Smooth muscle cell of the brain vasculature (primary cell): ENCODE data around the gene LRBA.

Experiments used
- DNase-seq: peaks from one replicate; pipeline ENCODE4 v3.0.0-alpha.2; 2012; ENCODE audit warnings: low read depth, low spot score

The LRBA gene

DNA sequence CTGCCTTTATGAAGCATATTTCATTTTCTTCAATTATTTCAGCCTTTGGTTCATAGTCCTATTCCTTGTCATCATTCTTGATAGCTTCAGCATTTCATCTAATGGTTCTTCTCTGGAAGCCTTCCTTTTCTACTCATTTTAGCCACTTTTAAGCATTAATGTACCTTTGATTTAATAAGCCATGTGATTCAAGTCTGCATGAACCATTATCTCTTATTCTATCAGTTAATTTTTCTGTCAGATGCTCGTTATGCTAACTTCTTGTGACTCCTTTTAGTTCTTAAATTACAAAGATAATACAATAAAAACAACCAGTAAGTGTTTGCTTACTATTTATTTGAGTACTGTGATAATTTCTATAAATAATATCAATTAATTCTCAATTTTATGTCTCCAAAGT, 643.2 kb downstream of the LRBA start:
- no peak for DNase-seq

DNA sequence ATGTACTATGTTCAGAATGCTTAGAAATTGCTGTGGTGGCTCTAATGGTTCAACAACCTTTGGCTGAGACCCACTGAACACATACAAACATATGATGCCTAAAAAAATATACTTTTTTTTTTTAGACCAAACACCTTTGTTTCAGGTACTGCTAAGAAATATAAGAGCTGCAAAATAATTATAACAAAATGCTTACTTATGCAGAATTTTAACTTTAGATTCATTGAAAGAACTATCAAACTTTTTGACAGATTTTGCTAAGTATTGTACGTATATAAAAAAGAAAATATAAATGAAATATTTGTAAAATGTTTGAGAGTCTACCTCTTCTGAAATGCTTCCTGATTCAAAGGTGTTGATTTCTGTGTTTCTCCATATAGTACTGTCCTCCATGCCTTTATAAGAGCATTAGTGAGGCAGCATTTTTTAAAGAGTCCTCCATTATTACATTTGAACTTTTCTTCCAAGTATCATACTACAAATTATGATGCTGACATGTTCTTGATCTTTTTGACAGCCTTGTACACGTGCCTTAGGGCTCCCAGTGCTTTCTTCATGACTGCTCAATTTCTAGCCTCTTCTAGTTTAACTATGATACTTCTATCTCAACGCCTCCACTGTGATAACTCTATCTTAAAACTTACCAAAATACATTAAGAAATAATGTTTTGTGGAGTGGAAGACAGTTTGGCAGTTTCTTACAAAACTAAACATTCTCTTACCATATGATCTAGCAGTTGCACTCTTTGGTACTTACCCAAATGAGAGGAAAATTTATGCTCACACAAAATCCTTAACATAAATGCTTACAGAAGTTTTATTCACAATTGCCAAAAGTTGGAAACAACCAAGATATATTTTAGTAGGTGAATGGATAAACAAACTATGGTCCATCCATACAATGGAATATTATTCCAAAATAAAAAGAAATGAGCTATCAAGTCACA, 645.4 kb downstream of the LRBA start:
- no peak for DNase-seq

DNA sequence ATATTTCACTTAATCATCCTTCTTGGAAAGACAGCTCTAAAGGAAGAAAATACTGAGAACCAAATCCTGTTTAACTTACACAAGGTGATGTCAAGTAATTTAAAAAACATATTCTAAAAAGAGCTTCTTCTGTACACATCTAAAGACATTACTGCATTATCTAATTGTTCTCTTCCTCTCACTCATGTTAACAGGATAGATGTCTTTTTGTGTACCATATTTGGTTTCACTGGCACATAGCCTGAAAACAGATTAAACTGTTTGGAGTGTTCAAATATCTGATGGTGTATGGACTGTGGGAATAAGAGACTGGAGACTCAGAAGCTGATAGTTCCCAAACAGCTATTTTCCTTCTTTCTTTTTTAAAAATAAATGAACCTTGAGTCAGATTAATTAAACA, 646.4 kb downstream of the LRBA start:
- no peak for DNase-seq

DNA sequence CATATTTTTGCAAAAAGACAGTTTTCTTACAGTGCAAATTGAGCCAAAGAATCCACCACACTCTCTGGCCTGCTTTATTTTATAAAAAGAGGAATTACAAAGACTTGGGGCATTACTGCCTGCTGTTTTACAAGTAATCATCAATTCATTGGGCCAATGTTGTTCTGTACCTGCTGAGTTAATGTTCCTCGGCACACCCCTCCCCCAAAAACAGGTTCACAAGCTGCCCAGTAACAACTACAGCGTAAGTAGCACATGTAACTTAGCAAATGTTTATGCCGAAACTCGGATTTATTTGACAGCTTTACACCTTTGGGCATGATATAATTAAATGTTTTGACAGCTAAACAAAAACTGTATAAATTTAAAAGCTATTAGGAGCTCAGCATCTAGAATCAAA, 647.8 kb downstream of the LRBA start:
- DNase-seq, result no peak

DNA sequence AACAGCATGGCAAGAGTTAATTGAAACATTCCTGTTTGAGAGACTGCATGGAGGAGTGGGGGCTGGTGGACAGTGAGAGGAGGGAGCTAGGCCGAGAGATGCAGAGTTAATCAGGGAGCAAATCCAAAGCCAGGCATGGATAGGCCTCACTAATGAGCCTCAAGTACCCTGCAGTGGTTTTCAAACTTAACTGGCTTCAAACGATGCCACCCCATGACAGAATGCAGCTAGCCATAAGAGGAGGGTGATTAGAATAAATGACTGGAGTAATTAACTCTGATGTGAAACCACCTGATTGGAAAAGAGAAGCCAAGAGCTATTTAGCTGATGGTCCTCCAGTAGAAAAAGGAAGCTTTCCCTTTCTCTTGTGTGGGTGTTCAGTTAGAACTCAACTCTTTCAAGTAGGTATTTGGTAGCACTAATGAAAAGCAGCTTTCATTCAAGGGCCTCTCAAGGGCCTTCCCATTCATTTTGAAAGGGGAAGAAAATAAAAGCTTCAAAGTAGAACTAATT, 648.5 kb downstream of the LRBA start:
- no peak for DNase-seq

DNA sequence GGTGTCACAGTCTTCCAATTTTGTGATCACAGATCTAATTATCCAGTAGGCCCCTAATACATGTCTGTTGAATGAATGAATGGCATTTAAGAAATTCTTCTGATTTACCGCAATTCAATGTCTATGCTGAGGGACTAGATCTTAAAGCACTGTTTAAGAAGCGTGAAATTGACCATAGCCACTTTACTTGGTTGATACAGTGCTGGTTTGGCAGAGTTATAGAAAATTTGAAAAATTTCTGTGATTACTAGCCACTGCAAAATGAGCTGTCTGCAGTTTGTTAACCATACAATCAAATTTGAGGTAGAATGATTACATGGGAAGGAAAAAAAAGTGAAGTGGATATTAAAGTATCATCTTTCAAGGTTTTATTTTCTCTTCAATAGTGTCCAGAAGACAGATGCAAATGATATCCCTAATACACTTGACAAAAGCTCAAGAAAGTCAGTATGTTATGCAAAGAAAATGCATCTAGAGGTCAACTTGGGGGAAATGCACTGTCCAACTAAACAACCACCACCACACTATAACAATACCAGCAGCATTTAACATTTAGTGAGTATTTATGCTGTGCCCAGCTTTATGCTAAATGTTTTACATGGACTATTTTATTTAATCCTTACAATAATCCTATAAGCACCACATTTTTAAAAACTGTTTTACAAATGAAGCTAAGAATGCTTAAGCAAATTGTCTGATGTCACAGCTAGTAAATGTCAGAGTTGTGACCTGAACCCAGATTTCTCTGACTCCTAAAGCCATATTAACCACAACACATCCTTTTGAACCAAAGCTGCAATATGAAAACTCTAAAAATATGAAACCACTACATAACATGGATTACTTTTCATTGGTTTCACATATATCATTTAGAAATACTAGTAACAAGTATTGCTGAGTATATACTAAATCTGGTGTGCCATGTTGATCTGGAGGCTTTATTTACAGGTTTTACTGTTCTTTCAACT, 651.1 kb downstream of the LRBA start:
- DNase-seq, result no peak

DNA sequence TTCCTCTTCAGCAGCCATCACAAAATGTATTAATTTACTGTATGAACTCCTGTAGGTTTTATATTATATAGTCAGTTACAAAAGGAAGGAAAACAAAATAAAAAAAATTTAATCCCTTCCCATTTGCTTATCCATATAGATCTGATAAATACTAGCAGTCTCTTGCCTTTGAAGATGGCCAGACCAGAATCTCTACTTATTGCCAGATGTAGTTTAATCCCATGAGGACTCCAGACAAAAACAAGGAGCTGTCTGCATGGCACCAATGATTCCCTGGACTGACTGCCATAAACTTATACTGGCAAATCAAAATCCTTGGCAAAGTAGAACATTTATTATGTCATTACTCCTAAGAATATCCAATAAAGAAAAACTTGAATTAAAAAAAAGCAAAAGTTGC, 656.4 kb downstream of the LRBA start:
- DNase-seq, result no peak

DNA sequence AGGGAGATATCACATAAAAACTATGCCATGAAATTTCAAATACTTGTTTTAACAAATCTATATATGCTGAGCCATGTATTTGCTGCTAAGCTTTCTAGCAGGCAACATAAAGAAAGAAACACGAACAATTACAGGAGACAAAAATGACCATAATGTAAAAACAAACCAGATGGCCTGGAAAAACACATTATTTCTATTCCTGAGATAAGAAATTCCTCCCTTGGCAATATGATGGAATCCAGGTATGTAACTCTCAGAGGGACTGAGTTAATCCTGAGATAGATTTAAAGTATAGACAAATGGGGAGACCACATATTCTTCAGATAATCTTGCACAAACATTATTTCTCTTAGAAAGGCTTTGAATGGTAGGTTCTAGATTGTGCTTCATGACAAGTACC, 657.3 kb downstream of the LRBA start:
- no peak for DNase-seq

DNA sequence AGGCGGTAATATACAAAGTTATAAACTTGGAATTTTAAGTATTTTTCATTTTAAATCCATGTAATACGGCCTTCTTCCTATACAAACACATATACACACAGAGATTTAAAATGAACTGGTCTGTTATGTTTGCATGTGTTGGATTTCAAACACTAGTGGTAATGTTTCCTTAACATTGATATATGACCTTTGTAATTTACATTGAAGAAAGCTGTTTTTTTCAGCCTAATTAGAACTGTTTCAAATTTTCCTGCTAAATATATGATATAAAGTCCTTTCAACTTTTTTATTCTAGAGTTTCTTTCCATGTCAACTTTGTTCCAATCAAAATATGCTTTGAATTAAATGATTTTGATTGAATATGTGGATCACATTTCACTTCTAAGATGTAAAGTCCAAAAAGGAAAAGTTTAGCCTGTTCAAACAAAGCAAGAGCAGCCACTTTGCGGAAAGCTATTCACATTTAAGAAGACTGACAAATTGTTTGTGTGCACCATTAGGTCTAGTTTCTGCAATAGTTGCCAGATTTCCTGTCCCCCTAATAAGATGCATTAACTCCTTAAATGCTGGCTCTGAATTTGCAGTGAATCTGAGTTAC, 659.1 kb downstream of the LRBA start:
- DNase-seq, result no peak

DNA sequence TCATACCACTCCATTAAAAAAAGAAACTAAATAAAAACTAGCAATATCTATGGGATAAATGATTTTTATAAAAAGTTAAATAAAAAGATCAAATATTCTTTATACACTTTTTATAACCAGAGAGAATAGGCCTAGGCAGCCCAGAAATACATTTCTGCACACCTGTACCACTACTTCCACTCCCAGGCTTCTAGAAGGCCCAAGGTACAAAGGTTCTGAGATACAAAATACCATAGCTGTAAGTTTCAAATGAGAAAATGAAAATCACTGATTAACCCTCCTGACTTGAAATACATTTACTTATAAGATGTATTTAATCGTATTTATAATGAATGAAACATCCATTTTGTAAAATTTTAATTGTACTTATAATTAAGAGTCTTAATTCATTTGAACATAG, 659.7 kb downstream of the LRBA start:
- DNase-seq, result no peak

DNA sequence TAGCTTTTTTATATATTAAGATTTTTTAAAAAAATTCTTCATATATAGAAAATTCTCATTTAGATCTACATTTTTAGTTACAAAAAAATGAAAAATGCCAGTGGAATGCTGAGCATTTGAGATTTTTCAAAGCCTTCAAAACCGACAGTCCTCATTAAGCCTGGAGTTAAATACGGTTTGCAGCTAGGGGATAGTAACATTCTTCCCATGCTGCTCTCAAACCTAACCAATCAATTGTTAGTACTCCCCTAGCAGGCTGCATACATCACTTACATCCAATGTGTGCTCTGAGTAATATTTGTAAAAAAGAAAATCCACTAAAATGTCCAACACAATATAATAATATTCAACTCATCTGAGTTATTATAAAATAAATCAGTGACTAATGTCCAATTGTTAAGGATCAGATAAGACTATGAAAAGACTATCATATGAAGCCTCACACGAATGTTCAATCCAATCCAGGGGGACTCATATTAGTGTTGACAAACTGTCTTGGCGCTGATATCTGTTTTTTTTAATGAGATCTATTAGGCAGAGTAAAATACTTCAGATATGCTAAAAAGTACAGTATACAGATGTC, 660.8 kb downstream of the LRBA start:
- no peak for DNase-seq

DNA sequence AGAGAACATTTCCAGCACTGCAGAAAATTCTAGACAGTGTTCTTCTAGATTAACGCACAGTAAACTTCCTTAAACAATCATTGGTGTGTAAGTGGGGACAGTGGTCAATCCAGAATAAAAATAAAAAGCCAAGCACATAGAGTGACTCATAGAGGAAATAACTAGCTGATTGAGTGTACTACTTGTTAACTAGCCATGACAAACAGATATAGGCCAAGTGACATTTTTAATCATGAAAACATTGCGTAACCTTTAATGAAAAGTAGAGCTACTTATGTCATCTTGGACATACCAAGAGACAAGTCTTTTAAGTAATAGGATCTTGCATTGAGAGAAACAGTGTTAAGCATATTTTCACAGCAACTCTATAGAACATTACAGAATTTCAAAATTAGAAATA, 667.0 kb downstream of the LRBA start:
- no peak for DNase-seq

DNA sequence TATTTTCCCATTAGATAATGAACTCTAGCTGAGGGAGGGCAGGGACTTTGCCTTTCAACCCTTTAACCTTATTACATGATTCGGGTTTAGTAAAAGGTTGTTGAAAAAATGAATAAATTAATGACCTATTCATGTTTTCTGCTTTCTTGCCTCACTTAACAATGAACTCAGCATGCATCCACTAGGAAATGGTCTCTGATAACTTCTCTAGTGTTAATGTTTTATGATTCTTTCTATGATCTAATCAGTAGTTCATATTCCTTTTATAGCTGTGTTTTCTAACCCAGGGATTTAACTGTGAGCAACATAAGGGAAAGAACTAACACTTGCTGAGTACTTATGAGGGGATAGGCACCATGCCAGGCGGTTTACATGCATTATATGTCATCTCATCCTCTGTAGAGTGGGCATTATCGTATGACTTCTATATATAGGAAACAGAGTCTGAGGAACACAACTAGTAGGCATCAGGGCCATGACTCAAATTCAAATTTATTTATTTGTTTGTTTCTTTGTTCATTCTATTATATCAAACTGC, 669.8 kb downstream of the LRBA start:
- DNase-seq, result no peak

DNA sequence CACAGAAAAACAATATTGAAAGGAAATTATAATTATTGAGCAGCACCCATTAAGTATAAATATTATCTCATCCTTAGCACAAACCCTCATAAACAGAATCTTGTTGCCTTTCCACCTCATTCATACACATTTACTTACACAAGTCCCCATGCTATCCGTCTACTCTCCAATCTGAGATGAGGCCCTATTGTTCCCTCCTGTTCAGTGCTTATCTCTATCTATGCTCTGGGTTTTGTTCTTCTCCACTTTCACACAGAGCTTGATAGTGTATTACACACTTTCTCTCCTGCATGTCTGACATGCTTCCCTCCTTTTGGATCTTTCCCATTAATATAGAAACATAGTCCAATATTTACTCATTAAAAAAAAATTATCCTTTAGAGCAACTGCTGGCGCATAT, 671.3 kb downstream of the LRBA start:
- DNase-seq, result no peak

DNA sequence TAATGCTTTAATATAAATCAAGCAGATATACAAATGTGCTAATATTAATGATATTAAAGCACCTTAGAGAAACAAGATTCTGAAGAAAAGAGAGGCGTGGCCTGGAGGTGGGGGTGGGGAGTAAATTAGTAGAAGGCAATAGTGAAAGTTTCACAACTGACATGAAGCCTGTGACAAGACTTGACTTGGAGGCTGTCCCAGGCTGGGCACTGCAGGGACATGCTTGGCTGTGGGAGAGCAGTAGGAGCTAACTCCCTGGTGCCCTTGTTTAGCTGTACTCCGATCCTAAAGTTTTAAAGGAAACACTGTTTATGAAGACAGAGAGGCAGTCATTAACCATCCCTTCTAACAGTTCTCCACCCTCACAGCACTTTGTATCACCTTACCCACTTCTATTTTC, 672.1 kb downstream of the LRBA start:
- no peak for DNase-seq

DNA sequence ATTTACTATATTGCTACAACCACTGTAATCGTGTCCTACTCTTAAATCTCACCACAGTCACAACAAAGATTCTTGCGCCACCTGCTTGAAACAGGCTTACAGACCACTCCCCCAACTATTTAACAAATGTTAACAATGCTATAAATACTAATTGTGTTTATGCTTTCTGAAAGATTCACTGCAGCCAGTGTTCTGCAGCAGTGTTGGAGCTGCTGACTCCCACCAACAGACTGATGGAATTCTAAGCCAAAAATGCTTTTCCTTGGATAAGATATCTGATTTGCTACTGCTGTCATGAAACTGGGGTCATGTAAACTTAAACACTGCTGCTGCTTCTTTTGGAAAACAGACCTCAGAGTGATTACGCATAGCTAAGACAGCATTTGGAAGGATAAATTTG, 677.4 kb downstream of the LRBA start:
- no peak for DNase-seq

DNA sequence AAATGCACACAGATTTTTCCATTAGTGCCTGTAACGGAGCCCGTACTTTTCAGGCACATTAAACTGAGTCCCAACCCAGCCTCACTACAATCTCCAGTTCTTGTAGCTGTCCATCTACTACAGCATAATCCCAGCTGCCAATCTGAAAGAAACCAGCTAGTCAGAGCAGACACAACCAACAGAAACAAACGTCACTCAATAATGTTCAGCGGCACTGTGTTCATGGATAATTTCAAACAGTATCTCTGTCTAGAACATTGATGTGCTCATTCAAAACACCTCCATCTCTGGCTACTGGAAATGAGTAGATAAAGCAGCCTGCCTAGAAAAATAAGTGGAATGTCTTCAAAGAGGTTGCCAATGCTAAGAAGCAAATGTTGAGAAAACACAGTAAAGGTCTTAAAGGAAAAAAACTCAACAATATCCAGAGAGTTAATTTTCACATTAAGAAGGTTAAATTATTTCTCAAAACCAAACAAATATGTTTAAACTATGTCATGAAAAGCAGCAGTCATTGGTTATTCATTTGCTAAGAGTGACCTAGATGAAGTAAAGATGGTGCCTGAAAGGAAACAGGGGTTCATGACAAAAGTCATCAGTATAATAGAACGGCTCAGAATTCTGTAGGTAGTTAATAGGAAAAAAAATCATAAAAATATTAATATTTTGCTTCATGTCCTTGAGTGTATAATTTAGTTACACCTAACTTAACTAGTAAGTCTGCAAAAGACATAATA, 678.2 kb downstream of the LRBA start:
- no peak for DNase-seq

DNA sequence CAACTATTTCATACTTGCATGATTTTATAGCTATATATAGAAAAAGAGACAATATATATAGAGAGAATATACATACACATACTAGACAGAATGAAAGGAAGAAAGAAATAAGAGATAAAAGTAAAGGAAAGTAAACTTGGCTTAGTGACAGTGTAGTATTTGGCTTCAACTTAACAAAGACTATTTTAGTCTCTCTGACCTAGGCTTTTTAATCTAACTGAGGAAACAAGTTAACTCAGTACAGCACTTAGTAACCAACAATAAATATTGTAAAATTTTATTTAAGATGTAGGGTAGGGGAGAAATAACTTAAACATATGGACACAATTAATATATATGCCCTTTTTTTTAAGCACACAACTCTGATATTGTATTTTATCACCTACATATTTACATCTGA, 682.1 kb downstream of the LRBA start:
- no peak for DNase-seq

DNA sequence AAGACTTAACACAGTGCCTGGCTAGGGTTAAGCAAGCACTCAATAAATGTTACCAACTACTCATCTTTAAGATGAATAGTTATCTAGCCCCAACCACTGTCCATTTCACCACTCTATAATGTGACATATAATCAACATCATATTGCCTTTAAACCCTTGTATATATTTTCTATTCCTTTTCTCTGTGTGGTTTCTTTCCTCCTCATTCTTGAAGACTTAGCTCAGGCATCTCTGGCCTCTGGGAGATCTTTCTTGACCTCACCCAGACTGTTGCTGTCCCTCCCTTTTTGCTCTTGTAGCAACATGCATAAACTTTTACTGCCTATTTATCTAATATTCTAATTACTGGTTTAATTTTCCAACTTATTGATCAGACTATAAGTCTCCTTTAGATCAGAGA, 683.0 kb downstream of the LRBA start:
- no peak for DNase-seq

DNA sequence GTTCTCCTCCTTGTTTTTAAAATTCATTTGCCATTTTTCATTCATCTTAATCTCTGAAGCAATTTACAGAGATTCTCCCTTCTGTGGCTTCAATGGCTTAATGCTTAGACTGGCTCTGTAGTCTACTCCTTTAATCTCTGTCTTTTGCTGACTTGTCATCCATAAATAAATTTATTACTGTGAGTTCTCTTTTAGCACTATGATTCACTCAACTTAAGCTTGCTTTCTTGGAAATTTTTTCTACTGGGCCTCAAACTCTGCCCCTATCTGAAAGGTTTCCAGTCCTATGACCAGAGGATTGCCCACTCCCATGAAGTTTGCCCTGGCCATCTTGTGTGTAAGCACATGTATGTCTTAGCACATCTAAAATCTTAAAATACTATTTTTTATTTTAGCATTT, 685.7 kb downstream of the LRBA start:
- DNase-seq, result no peak

DNA sequence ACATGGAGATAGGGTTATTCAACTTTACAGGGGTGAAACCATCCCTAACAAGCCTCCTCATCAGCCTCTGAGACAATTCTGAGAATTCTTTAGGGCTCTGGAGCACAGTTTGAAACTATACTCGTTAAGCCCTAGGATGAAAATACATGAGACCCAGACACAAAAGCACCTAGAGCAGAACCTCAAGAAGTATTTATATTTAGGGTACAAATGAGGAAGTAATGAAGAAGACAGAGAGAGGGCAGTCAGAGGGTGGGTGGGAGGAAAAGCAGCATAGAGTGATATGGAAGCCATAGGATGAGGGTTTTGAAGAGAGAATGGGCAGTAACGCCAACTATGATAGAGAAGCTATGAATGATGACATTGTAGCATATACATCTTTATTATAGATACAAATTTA, 686.6 kb downstream of the LRBA start:
- no peak for DNase-seq
